Left colon (tissue), 2 donors: ENCODE data around the gene RNF145. TPM values are rescaled to one million over a fixed set of nuclear protein-coding genes. Genes with fewer than 3 reads are reported as not detected.

ENCODE experiments used
- ATAC-seq: fragments of 200-7000 bp; cut with Tn5 transposase; one replicate; pipeline ENCODE4 v1.9.1; 2020; ENCODE audit warnings: mild to moderate bottlenecking, moderate library complexity
- DNase-seq, 2 donors: peaks; one replicate each; pipeline ENCODE4 v3.0.0-alpha.2; 2020
- intact Hi-C, 2 donors: fragments of 100-400 bp; cut with DNase I in 1 of 2; cut with micrococcal nuclease in 1 of 2; formaldehyde crosslinking; loops; one replicate each; pipeline versions ENCODE4 v1.11.2 to v1.14.0; 2022; cut with DNase I, micrococcal nuclease
- total RNA-seq, 2 donors: library from RNA; stranded (reverse); fragmentation: NEBNext Ultra II Directional; extraction: Animal tissue kit (Norgen Biotek cat#: 25700); gene quantifications; one replicate each; pipeline ENCODE4 v1.2.1, GENCODE V29; 2021
- donor health status: DM: no; HTN: no; CAD: no.
- donor health status: DM: yes; HTN: yes; CAD: no.

RNF145 gene
- total RNA-seq, 2 donors from 2014 or later: 67.0 to 69.3 TPM

GRCh38 chr5:159224471-159224870, 15.1 kb upstream of the RNF145 start:
- ATAC-seq (no peak), DNase-seq (no peak)
- intact Hi-C loops: no loop called here

- DNase-seq (no peak), ATAC-seq (no peak)
- intact Hi-C loops: no loop called here
These were observed 14.1 kb upstream of the RNF145 start for GRCh38 chr5:159223469-159223868.

GRCh38 chr5:159220206-159220605, 10.9 kb upstream of the RNF145 start:
- no peak for ATAC-seq

GRCh38 chr5:159218595-159219023, 9.3 kb upstream of the RNF145 start:
- intact Hi-C loops: no loop called here
- DNase-seq: no peak
- peak; percentile 97 for ATAC-seq

More at GRCh38 chr5:159220206-159220605, 10.9 kb upstream of the RNF145 start:
- intact Hi-C loops: no loop called here
- no peak for DNase-seq

- ATAC-seq (no peak), DNase-seq (no peak)
- intact Hi-C loops: no loop called here
These were observed 7.9 kb upstream of the RNF145 start for GRCh38 chr5:159217236-159217635.

GRCh38 chr5:159216454-159216853, 7.1 kb upstream of the RNF145 start:
- DNase-seq: no peak
- ATAC-seq: no peak
- intact Hi-C loops: no loop called here

- DNase-seq (no peak), ATAC-seq (no peak)
- intact Hi-C loops: no loop called here
These were observed 6.5 kb upstream of the RNF145 start for GRCh38 chr5:159215886-159216285.

GRCh38 chr5:159214486-159215271, 5.3 kb upstream of the RNF145 start:
- intact Hi-C loops: no loop called here
- no peak for ATAC-seq

GRCh38 chr5:159212657-159213462, 3.5 kb upstream of the RNF145 start:
- ATAC-seq (no peak), DNase-seq (no peak)
- intact Hi-C loops: no loop called here

More at GRCh38 chr5:159214486-159215271, 5.3 kb upstream of the RNF145 start:
- no peak for DNase-seq

- ATAC-seq (peak; percentile 43), DNase-seq (peak; percentile 41 to 46)
- intact Hi-C loops: no loop called here
These were observed 2.4 kb upstream of the RNF145 start for GRCh38 chr5:159211729-159212174.

- DNase-seq (no peak), ATAC-seq (peak; percentile 55)
- intact Hi-C loops: no loop called here
These were observed 1.5 kb upstream of the RNF145 start for GRCh38 chr5:159210846-159211245.

GRCh38 chr5:159210210-159210661, 883 bp upstream of the RNF145 start:
- DNase-seq: peak; percentile 20 to 45
- peak; percentile 46 for ATAC-seq
- intact Hi-C loops: no loop called here

GRCh38 chr5:159208514-159209437, 577 bp downstream of the RNF145 start:
- peak; percentile 35 to 70 for DNase-seq
- peak; percentile 10 for ATAC-seq
- intact Hi-C loops: no loop called here

GRCh38 chr5:159207686-159208513, 1.5 kb downstream of the RNF145 start:
- DNase-seq: peak; percentile 79 to 85
- intact Hi-C loops: no loop called here
- peak; percentile 40 for ATAC-seq

GRCh38 chr5:159207222-159207685, 2.1 kb downstream of the RNF145 start:
- ATAC-seq (no peak), DNase-seq (no peak)
- intact Hi-C loops: no loop called here

GRCh38 chr5:159206818-159207217, 2.5 kb downstream of the RNF145 start:
- intact Hi-C loops: no loop called here
- DNase-seq (no peak), ATAC-seq (no peak)

- no peak for ATAC-seq
- intact Hi-C loops: no loop called here
- no peak for DNase-seq
These were observed 3.0 kb downstream of the RNF145 start for GRCh38 chr5:159206368-159206767.

- intact Hi-C loops: no loop called here
- DNase-seq (no peak), ATAC-seq (no peak)
These were observed 6.0 kb downstream of the RNF145 start for GRCh38 chr5:159203351-159203750.
